T-helper 2 cell (primary cell): Measurements from ENCODE around the gene ABHD12B.
A peak's percentile ranks its signal among the peaks of the same experiment; 100 is the strongest.

Experiments used
- DNase-seq, 5 experiments: peaks; one replicate each; pipeline versions ENCODE4 v3.0.0 to v3.0.0-alpha.2; 2012 to 2022
- total RNA-seq, 2 donors: gene quantifications; one replicate each; lab custom pipeline; 2026; lab: John Stamatoyannopoulos, UW

Gene ABHD12B
- 0 to 0.62 reads per million in 2 donors for total RNA-seq

- DNase-seq: no peak
These were observed at the start of gene ABHD12B for GRCh38 chr14:50871914-50872732. Gene ABHD12B, plus strand, starts transcription at chr14:50872053. Its CDS starts 122 bp downstream, at chr14:50872175.

GRCh38 chr14:50822501-50823042 lies 49.3 kb upstream of the ABHD12B start:
- peak in 1 of 5 experiments; percentile 25 for DNase-seq

- peak in 1 of 5 experiments; percentile 4 for DNase-seq
These were observed 48.6 kb upstream of the ABHD12B start for GRCh38 chr14:50823051-50823761.

- no peak for DNase-seq
These were observed 47.9 kb upstream of the ABHD12B start for GRCh38 chr14:50823762-50824636.

- DNase-seq: no peak
These were observed 46.5 kb upstream of the ABHD12B start for GRCh38 chr14:50825307-50825706.

GRCh38 chr14:50826681-50827080 lies 45.2 kb upstream of the ABHD12B start:
- no peak for DNase-seq

- no peak for DNase-seq
These were observed 42.9 kb upstream of the ABHD12B start for GRCh38 chr14:50828721-50829488.

- DNase-seq: no peak
These were observed 42.3 kb upstream of the ABHD12B start for GRCh38 chr14:50829489-50830043.

GRCh38 chr14:50830044-50830931 lies 41.6 kb upstream of the ABHD12B start:
- DNase-seq: peak; percentile 32 to 72 (median 55)

GRCh38 chr14:50830932-50831725 lies 40.7 kb upstream of the ABHD12B start, which contains the start of gene NIN:
Gene NIN, minus strand, starts transcription at chr14:50831162. Its CDS starts 9,106 bp downstream, at chr14:50822056.
- DNase-seq: peak; percentile 47 to 87 (median 63)

GRCh38 chr14:50831726-50832168 lies 40.1 kb upstream of the ABHD12B start:
- DNase-seq: no peak

- no peak for DNase-seq
These were observed 38.8 kb upstream of the ABHD12B start for GRCh38 chr14:50832935-50833630.

- no peak for DNase-seq
These were observed 37.0 kb upstream of the ABHD12B start for GRCh38 chr14:50834802-50835276.

- peak in 1 of 5 experiments; percentile 68 for DNase-seq
These were observed 36.6 kb upstream of the ABHD12B start for GRCh38 chr14:50835280-50835679.

GRCh38 chr14:50836515-50836914 lies 35.3 kb upstream of the ABHD12B start:
- DNase-seq: no peak

- no peak for DNase-seq
These were observed 34.6 kb upstream of the ABHD12B start for GRCh38 chr14:50837271-50837670.

- DNase-seq: no peak
These were observed 33.9 kb upstream of the ABHD12B start for GRCh38 chr14:50837850-50838470.

GRCh38 chr14:50839048-50839447 lies 32.8 kb upstream of the ABHD12B start:
- DNase-seq: no peak
